Endothelial cell of umbilical vein (primary cell): ENCODE results near the gene BMPER. TPM values are rescaled to one million over a fixed set of nuclear protein-coding genes. Genes with fewer than 3 reads are reported as not detected.

Experiments used
- BruUV-seq: library from RNA; stranded (reverse); fragments of 400-500 nt; replicated peaks from 2 replicates; lab custom pipeline; 2021; lab: Mats Ljungman, UMichigan
- CTCF ChIA-PET: fragments of 300-600, 350-600 bp; sonication (Branson Sonifier 250); formaldehyde crosslinking; loops from one replicate; lab custom pipeline; 2021; ENCODE audit warnings: antibody characterized with exemption, inconsistent platforms; lab: Charles Lee
- POLR2A ChIA-PET: fragments of 300-600, 350-600 bp; sonication (Branson Sonifier 250); formaldehyde crosslinking; loops from one replicate; lab custom pipeline; 2021; ENCODE audit warnings: antibody characterized with exemption, inconsistent platforms; lab: Charles Lee
- DNase-seq: peaks from one replicate; pipeline ENCODE4 v3.0.0-alpha.2; 2011; ENCODE audit warnings: low read depth, low spot score
- FAIRE-seq: peaks from 2 replicates; lab custom pipeline; 2011; peaks lifted over from hg19 to GRCh38; lab: Jason Lieb, UNC
- H2AFZ ChIP-seq: 2 replicates; pipeline ENCODE4 v1.6.0; 2012; ENCODE audit warnings: low read depth, low read length, control low read depth, inconsistent platforms
- H3K27ac ChIP-seq: 2 replicates; pipeline ENCODE4 v1.5.1; 2011; ENCODE audit warnings: low read depth, mild to moderate bottlenecking, control low read depth, low read length, moderate library complexity; ENCODE audit not compliant: insufficient read depth
- H3K27me3 ChIP-seq, 2 experiments: 2 replicates each; pipeline versions ENCODE4 v1.6.0 to v1.6.1; 2011; ENCODE audit warnings: low read length in 2 of 2, mixed read lengths in 1 of 2; ENCODE audit not compliant: control insufficient read depth in 2 of 2, insufficient read depth in 2 of 2
- H3K36me3 ChIP-seq, 2 experiments: 2 replicates in 1 of 2; 3 replicates in 1 of 2; pipeline ENCODE4 v1.5.1; 2011; ENCODE audit warnings: low read length in 2 of 2, mild to moderate bottlenecking in 1 of 2, moderate library complexity in 1 of 2; ENCODE audit not compliant: control insufficient read depth in 2 of 2, insufficient read depth in 2 of 2; ENCODE audit errors: extremely low read depth in 1 of 2
- H3K4me1 ChIP-seq: 3 replicates; pipeline ENCODE4 v1.5.1; 2011; ENCODE audit warnings: mild to moderate bottlenecking, low read length; ENCODE audit not compliant: control insufficient read depth, insufficient read depth; ENCODE audit errors: extremely low read depth
- H3K4me2 ChIP-seq: 2 replicates; pipeline ENCODE4 v1.6.1; 2011; ENCODE audit warnings: low read length, control low read depth, mixed read lengths; ENCODE audit not compliant: insufficient read depth
- H3K4me3 ChIP-seq, 3 experiments: fragments of 200-600 bp in 1 of 3; sonication (generic), shearing (Covaris generic) in 1 of 3; replicated peaks in 1 of 3; 2 replicates each; pipeline ENCODE4 v1.5.1; 2011 to 2016; ENCODE audit warnings: control low read depth in 3 of 3, low read length in 3 of 3, mild to moderate bottlenecking in 2 of 3, inconsistent platforms in 1 of 3, low read depth in 1 of 3, moderate library complexity in 1 of 3; ENCODE audit not compliant: insufficient read depth in 1 of 3
- H3K79me2 ChIP-seq: 2 replicates; pipeline ENCODE4 v1.6.0; 2012; ENCODE audit warnings: low read length, inconsistent platforms; ENCODE audit not compliant: control insufficient read depth, insufficient read depth
- H3K9ac ChIP-seq: replicated peaks from 2 replicates; pipeline ENCODE3; 2011; ENCODE audit warnings: low read length, control low read depth; ENCODE audit not compliant: insufficient read depth; ENCODE audit errors: extremely low read depth
- H3K9me1 ChIP-seq: replicated peaks from 3 replicates; pipeline ENCODE4 v1.6.0; 2011; ENCODE audit warnings: mild to moderate bottlenecking, low read length; ENCODE audit not compliant: control insufficient read depth, insufficient read depth; ENCODE audit errors: extremely low read depth
- H3K9me3 ChIP-seq: replicated peaks from 2 replicates; pipeline ENCODE4 v1.5.1; 2012; ENCODE audit warnings: low read length, inconsistent platforms; ENCODE audit not compliant: control insufficient read depth, insufficient read depth
- H4K20me1 ChIP-seq: replicated peaks from 2 replicates; pipeline ENCODE3; 2011; ENCODE audit warnings: mild to moderate bottlenecking, low read length; ENCODE audit not compliant: control insufficient read depth, insufficient read depth; ENCODE audit errors: extremely low read depth
- CTCF ChIP-seq, 2 donors: IDR thresholded peaks; 1 replicate in 1 of 2; 2 replicates in 1 of 2; pipeline ENCODE4 v1.5.1; 2011; ENCODE audit warnings: low read length in 2 of 2, mild to moderate bottlenecking in 2 of 2, moderate library complexity in 2 of 2, control low read depth in 1 of 2, inconsistent platforms in 1 of 2, low read depth in 1 of 2; ENCODE audit not compliant: insufficient read depth in 1 of 2; ENCODE audit errors: extremely low read depth in 1 of 2
- FOS ChIP-seq: IDR thresholded peaks from 2 replicates; pipeline ENCODE4 v1.6.1; 2011; ENCODE audit warnings: mild to moderate bottlenecking, low read length, moderate library complexity, borderline replicate concordance; ENCODE audit not compliant: insufficient read depth
- GATA2 ChIP-seq: IDR thresholded peaks from 2 replicates; pipeline ENCODE4 v1.7.0; 2011; ENCODE audit warnings: low read depth, mild to moderate bottlenecking, moderate library complexity, mixed read lengths, low read length; ENCODE audit not compliant: insufficient read length, insufficient read depth
- MAX ChIP-seq: IDR thresholded peaks from 2 replicates; pipeline ENCODE4 v1.6.1; 2011; ENCODE audit not compliant: insufficient read depth, insufficient read length
- POLR2A ChIP-seq: IDR thresholded peaks from 2 replicates; pipeline ENCODE4 v1.6.1; 2012; ENCODE audit warnings: low read depth, mild to moderate bottlenecking, control low read depth, low read length
- POLR2AphosphoS5 ChIP-seq: IDR thresholded peaks from 2 replicates; pipeline ENCODE4 v1.6.1; 2012; ENCODE audit warnings: low read depth, mild to moderate bottlenecking, control low read depth, low read length, moderate library complexity; ENCODE audit not compliant: insufficient read depth
- dilution Hi-C: fragments of 300-500 bp; cut with MboI; formaldehyde crosslinking; loops from one replicate; pipeline ENCODE4 v1.15.0; 2019; ENCODE audit warnings: low sequenced_read_pairs; ENCODE audit not compliant: extremely low pct_ligation_motif_present
- intact Hi-C: fragments of 100-400 bp; cut with micrococcal nuclease; formaldehyde crosslinking; loops from one replicate; pipeline ENCODE4 v1.10.0; 2022
- polyA plus RNA-seq, 4 experiments: library from polyadenylated mRNA; depleted of rRNA in 3 of 4; stranded (reverse) in 3 of 4; unstranded in 1 of 4; fragments of >200 nt; gene quantifications; 2 replicates each; pipeline versions ENCODE4 v1.2.1 to v1.2.3, GENCODE V29; 2011 to 2012; ENCODE audit warnings: missing spikeins in 1 of 4
- total RNA-seq: library from RNA; stranded (reverse); gene quantifications from 2 replicates; pipeline ENCODE4 v1.2.3, GENCODE V29; 2021

BMPER gene
- total and polyA plus RNA-seq, 2 donors (not counting 3 experiments of a cell fraction or from before 2014, with no cell fraction given): 0.10 to 0.13 TPM

DNA sequence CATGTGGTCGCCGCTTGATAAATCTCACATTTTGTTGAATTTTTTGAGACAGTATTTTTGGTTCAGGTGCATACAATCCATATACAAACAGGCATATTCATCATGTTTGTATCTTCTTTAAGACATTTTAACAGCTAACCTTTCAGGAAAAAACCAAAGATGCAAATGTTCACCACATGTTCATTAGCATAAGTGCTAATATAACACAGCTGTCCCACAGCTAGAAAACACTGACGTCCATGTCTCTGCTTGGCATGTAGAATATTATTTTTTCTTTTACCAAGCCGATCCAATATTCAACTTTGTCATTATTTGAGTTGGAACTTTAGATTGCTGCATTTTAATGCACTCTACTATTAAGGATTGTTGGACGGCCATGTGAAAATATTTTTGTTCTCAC, 31.2 kb downstream of the BMPER start:
- Histone ChIP-seq H3K79me2 (no peaks in the 10 kb centered on the region), H4K20me1 (no peaks in the 10 kb centered on the region), H3K4me2 (no peak overlapping the region), H3K27ac (no peak overlapping the region), H3K36me3 (no peaks in the 10 kb centered on the region), H3K27me3 (no peaks in the 10 kb centered on the region), H3K9me1 (no peaks in the 10 kb centered on the region), H3K9ac (no peak overlapping the region), H3K4me3 (no peak overlapping the region), H2AFZ (no peak overlapping the region), H3K9me3 (no peaks in the 10 kb centered on the region), H3K4me1 (no peaks in the 10 kb centered on the region)
- ChIA-PET POLR2A (no interaction called here), CTCF (interaction anchor here (6.7 kb wide), 1 partner anchor 748 kb away, joined by 109 read pairs; no protein-coding TSS in a partner anchor)
- intact Hi-C loops: no loop called here
- no TSS peak for BruUV-seq
- FAIRE-seq (no peak), DNase-seq (no peak)
- dilution Hi-C loops: no loop called here
- TF ChIP-seq GATA2: no peak
- no peak for TF ChIP-seq FOS
- no peak for TF ChIP-seq CTCF (IDR thresholded peaks at IDR 0.05; ENCODE audit: extremely low read depth in 1 of 2, insufficient read depth in 1 of 2, low read depth in 1 of 2, low read length in 2 of 2)
- TF ChIP-seq POLR2A: no peak
- no peak for TF ChIP-seq POLR2AphosphoS5
- TF ChIP-seq MAX: no peak
